HL-60 (cell line): ENCODE data around the gene TRIP13.

Experiments used
- GABPA ChIP-seq: IDR thresholded peaks from 2 replicates; pipeline ENCODE4 v1.6.1; 2012; ENCODE audit warnings: low read depth
- POLR2AphosphoS5 ChIP-seq: IDR thresholded peaks from 2 replicates; pipeline ENCODE4 v1.6.1; 2012; ENCODE audit warnings: low read depth
- TF ChIP-seq, protein P1 (sequence below): IDR thresholded peaks from one replicate; pipeline ENCODE4 v1.5.1; 2011; ENCODE audit warnings: low read length, control low read depth, inconsistent platforms; ENCODE audit not compliant: insufficient read depth
- TF ChIP-seq, protein P2 (sequence below): IDR thresholded peaks from 2 replicates; pipeline ENCODE4 v1.6.1; 2012; ENCODE audit warnings: low read depth; ENCODE audit not compliant: insufficient replicate concordance

DNA sequence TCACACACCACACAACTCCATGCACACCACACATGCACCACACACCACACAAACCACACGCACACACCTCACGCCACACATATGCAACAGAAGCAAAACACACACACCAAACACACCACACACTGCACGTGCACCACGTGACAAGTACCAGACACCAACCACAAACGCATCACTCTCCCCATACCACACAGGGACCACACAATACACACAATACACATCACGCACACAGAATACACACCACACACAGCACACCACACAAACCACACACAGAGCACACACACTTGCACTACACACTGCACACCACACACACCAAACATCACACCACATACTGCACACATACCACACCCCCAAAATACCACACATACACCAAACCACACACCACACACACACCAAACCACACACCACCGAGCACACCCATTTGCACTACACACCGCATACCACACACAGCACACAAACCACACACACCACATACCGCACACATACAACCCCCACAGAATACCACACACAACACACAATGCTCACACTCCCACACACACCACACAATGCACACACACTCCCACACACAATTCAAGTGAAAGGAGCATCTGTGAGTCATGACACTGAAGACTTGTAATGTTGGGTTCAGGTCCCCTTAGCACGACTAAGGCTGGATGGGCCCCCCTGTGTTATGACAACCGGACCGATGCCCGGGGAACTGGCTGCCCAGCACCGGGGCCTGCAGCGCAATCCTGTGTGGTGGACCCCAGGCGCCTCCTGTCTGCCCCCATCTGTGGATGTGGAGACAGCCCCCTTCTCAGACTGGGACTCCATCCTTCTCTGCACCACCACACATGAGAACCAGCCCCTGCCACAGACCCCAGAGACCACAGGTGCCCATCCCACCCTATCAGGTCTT is 35.9 kb upstream of the TRIP13 start:
- TF ChIP-seq POLR2AphosphoS5 (no peak), GABPA (no peak)
- TF ChIP-seq, protein P1, sequence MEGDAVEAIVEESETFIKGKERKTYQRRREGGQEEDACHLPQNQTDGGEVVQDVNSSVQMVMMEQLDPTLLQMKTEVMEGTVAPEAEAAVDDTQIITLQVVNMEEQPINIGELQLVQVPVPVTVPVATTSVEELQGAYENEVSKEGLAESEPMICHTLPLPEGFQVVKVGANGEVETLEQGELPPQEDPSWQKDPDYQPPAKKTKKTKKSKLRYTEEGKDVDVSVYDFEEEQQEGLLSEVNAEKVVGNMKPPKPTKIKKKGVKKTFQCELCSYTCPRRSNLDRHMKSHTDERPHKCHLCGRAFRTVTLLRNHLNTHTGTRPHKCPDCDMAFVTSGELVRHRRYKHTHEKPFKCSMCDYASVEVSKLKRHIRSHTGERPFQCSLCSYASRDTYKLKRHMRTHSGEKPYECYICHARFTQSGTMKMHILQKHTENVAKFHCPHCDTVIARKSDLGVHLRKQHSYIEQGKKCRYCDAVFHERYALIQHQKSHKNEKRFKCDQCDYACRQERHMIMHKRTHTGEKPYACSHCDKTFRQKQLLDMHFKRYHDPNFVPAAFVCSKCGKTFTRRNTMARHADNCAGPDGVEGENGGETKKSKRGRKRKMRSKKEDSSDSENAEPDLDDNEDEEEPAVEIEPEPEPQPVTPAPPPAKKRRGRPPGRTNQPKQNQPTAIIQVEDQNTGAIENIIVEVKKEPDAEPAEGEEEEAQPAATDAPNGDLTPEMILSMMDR, result no peak
- TF ChIP-seq, protein P2, sequence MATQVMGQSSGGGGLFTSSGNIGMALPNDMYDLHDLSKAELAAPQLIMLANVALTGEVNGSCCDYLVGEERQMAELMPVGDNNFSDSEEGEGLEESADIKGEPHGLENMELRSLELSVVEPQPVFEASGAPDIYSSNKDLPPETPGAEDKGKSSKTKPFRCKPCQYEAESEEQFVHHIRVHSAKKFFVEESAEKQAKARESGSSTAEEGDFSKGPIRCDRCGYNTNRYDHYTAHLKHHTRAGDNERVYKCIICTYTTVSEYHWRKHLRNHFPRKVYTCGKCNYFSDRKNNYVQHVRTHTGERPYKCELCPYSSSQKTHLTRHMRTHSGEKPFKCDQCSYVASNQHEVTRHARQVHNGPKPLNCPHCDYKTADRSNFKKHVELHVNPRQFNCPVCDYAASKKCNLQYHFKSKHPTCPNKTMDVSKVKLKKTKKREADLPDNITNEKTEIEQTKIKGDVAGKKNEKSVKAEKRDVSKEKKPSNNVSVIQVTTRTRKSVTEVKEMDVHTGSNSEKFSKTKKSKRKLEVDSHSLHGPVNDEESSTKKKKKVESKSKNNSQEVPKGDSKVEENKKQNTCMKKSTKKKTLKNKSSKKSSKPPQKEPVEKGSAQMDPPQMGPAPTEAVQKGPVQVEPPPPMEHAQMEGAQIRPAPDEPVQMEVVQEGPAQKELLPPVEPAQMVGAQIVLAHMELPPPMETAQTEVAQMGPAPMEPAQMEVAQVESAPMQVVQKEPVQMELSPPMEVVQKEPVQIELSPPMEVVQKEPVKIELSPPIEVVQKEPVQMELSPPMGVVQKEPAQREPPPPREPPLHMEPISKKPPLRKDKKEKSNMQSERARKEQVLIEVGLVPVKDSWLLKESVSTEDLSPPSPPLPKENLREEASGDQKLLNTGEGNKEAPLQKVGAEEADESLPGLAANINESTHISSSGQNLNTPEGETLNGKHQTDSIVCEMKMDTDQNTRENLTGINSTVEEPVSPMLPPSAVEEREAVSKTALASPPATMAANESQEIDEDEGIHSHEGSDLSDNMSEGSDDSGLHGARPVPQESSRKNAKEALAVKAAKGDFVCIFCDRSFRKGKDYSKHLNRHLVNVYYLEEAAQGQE, result no peak
